ENCODE results near the gene CAPZB. TPM values are rescaled to one million over a fixed set of nuclear protein-coding genes. Genes with fewer than 3 reads are reported as not detected.
"Not testable (repeated sequence)": the region's sequence is repeated elsewhere in the genome, so short reads cannot be mapped to it uniquely, and the experiment has no call there.

The CAPZB gene
- total RNA-seq, 1 experiment from 2014 or later: 335 TPM

DNA sequence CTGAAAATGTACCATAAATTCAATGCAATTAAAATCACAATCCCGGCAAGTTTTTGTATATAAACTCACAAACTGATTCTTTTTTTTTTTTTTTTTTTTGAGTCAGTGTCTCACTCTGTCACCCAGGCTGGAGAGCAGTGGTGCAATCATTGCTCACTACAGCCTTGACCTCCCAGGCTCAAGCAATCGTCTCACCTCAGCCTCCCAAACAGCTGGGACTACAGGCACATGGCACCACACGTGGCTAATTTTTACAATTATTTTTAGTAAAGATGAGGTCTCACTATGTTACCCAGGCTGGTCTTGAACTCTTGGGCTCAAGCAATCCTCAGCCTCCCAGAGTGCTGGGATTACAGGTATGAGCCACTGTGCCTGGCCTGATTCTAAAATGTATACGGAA, 12.1 kb upstream of the CAPZB start:
- not testable (repeated sequence) for DNase-seq (ENCODE audit: low read depth)

DNA sequence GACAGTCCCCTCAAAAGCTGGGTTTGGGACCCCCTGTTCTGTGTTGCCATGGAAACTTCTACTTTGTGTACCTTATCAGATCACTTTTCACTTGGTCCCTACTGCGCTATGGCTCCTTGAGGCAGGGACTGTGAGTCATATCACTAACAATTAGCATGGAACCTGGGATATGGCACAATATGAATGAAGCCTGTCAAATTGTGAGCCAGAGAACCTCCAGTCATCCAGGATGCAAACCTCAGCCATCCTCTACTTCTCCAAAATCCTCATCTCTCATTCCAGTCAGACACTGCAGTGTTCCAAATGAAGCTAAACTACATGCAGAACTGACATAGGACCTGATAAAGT, 11.2 kb upstream of the CAPZB start:
- DNase-seq (ENCODE audit: low read depth): no peak

DNA sequence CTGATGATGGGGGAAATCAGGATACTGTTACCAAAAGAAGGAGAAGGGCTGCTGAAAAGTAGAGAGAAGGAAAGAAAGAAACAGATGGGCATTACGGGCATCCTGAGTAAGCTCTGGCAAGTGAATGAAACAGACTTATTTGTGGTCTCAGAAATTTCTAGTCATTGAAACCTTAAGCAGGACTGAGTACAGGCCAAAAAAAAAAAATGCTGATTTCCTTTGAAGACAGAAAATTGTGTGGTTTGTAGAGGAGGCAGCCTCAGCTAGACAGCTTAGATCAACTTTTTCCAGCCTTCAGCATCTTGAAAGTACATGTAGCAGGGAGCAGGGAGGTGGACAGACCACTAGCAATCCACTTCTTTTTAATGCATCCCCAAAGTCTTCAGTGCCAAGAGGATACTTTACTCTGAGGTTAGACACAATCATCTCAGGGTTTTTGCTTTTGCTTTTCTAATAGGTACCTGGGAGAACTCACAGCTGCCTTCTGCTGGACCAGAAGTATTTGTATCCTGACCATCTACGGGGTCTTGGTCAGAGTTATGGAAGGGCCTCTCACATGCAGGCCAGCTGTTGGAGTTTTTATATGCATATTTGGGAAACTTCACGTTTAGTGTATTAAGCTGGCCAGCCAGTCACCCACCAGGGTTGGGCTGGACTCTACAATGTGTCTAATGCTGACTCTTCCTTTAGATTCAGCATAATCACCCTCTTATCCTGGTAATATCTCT, 10.6 kb upstream of the CAPZB start:
- peak; percentile 71 for DNase-seq (ENCODE audit: low read depth)

GRCh38 chr1:19495000-19495656, 9.8 kb upstream of the CAPZB start:
- no peak for DNase-seq (ENCODE audit: low read depth)

DNA sequence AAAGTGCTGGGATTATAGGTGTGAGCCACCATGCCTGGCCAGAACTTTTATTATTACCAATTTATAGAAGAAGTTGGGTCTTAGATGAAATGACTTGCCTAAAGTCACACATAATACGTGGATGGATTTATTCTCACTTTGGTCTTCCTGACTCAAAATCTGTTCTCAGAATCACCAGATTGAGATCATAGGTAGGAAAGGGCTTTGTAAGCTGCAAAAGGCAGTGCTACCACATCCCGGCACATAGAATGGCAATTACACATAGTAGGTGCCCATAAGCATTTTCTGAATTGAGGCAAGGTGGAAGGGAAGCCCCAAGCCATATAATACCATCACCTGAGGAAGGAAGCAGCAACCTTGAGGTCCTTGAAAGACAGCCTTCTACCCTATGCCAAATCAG, 8.2 kb upstream of the CAPZB start:
- no peak for DNase-seq (ENCODE audit: low read depth)

DNA sequence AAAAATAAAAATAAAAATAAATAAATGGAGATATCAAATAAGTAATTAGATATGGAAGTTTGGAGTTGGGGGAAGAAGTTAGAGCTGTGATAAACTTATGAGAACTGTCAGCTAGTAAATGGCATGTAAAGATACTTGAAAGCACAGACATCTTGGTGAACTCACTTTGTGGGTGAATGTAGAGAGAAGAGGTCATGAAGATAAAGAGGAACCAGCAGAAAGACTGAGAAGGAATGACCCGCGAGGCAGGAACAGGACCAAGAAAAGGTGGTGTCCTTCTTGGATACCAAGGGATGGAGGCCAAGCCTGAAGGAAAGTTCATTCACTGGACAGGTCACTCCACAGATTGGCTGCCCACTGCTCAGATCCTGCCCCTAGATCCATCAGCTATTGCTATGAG, 4.7 kb upstream of the CAPZB start:
- DNase-seq (ENCODE audit: low read depth): no peak

GRCh38 chr1:19488136-19488535, 2.8 kb upstream of the CAPZB start:
- no peak for DNase-seq (ENCODE audit: low read depth)

- DNase-seq (ENCODE audit: low read depth): peak; percentile 60
Measured at GRCh38 chr1:19484798-19485361, 459 bp downstream of the CAPZB start.

DNA sequence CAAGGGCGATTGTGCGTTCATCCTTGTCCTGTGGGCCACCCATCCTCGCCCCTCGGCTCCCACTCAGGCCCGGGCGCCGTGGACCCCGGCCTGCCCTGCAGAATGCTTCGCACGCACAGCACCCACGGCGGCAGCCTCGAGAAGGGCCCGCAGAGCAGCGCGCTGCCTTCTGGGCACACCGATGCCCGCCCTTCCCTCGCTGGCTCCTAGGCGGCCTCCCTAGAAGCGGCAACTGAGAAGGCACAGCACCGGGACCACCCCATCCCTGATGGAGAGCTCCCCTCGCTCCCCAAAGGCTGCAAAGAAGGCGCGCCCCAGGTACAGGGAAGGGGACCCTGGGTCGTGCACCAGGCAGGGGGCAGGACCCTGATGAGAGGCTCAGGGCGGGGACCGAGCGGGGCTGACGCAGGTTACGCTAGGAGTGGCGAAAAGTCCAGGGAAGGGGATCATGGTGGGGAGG, 971 bp downstream of the CAPZB start:
- DNase-seq (ENCODE audit: low read depth): no peak

- DNase-seq (ENCODE audit: low read depth): no peak
Measured at GRCh38 chr1:19483691-19484090, 1.6 kb downstream of the CAPZB start.

DNA sequence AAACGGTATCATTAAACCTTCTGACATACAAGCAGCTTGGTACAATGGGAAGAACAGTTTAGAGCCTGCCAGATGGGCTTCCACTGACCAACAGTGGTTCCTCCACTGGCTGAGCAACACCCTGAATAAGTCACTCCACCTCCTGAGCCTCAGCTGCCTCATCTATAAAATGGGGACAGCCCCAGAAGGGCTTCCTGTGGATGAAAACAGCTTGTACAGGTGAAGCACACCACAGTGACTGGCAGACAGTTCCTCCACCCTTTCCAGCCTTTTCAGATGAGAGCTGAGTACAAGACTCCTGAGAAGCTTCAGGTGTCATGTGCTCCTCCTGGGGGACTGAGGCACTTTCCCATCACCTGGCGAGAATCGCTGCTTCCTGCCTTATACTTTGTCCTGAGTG, 2.1 kb downstream of the CAPZB start:
- no peak for DNase-seq (ENCODE audit: low read depth)

- DNase-seq (ENCODE audit: low read depth): peak; percentile 40
Measured at GRCh38 chr1:19481826-19482398, 3.4 kb downstream of the CAPZB start.

DNA sequence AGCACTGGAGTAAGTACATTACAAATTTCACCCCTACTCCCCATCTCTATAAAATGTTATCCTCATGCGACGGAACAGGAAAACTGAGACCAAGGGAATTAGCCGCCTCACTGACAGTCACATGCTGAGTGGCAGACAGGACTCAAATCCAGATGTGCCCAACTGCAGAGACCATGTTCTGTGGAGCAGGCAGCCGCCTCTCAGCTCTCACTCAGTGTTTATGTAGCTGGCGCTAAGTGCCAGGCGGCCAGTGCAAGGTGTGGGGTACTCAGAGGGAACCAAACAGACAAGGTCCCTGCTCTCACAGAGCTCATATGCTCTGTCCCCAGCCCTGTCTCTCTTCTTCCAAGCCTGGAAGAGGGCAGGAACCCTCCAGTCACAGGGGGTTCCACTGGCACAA, 5.1 kb downstream of the CAPZB start:
- DNase-seq (ENCODE audit: low read depth): no peak

DNA sequence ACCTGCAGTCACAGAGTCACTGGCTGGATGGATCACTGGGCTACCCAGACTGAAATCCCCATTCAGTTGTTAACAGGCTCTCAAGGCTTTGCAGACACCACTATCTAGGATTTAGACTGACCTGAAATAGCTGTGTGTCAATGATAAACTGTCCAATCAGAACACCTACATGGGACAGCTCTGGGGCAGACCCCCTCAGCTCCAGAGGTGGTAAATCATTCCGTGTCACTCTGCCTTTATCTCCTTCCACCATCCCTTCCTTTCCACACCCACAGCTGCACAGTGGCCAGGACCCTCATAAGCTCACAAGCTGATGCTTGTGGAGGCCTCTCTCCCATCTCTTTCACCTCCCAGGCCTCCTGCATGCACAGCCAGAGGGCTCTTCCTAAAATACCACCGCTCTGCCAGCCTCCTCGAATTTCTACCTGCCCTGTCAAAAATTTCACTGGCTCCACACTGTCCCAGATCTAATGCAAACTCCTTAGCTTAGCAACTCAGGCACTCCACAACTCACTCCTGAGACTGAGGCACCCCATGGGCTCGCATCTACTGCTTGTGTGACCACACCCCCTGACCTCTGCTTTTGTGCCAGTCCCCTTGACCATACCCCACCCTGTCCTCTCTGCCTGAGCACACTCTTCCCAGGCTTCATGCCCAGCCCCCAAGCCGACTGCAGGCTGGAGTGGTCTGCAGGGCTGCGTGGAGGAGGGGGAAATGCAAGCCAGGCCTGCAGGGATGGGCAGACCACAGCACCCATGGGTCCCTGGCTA, 5.8 kb downstream of the CAPZB start:
- no peak for DNase-seq (ENCODE audit: low read depth)

DNA sequence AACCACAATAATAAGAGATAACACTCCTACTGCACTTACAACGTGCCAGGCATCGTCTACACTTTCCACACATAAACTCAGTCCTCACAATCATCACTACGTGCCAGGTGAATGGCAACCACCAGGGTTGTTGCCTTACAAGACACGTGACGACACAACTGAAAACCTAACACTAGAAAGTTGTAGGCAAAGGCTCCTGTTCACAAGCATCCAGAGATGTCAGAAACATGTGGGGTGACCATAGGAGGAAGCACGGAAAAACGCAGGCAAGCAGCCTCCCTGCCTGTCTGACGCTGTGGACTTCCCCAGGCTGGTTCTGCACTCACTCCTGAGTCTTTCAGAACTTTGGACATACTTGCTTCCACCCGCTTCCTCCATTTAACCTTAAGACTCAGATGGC, 7.0 kb downstream of the CAPZB start:
- no peak for DNase-seq (ENCODE audit: low read depth)

DNA sequence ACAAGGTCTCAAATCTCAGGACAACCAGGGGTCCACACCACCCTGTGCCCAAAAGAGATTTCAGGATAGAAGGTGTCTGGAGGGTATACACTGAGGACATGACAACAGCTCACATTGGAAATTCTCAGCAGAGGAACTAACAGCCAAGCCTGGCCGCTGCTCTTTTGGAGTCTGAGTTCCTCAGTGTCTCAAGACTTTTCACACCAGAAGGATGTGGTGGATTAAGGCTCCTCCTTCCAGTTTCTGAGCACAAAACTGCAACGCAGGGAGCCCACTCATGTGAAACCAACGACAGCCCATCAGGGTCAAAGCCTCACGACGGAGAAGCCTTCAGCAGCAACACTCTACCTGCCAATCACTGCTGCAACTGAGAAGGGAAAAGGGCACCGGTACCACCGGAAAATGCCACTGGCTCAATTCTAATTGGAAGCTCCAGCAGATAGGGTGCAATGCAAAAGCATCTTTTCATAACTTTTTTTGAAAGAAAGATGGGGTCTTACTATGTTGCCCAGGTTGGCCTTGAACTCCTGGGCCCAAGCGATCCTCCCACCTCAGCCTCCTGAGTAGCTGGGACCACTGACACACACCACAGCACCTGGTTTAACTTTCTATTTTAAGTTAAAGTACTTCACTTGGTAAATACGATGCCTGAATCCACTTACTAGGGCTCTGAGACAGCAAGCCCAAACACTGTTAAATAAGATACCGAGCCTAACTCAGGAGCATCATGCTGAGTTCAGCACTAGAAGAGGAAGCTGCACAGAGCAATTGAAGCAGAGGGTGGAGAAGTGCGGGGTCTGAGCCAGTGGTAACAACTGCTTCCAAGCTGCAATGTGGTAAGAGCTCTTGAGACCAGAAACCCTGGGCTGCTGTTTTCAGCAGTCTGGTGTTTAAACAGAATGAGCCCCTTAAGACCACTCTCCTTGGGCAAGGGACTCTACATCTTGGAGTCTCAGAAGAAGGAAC, 7.8 kb downstream of the CAPZB start:
- no peak for DNase-seq (ENCODE audit: low read depth)

GRCh38 chr1:19476450-19477190, 8.7 kb downstream of the CAPZB start:
- no peak for DNase-seq (ENCODE audit: low read depth)

GRCh38 chr1:19475296-19475695, 10.0 kb downstream of the CAPZB start:
- DNase-seq (ENCODE audit: low read depth): no peak

DNA sequence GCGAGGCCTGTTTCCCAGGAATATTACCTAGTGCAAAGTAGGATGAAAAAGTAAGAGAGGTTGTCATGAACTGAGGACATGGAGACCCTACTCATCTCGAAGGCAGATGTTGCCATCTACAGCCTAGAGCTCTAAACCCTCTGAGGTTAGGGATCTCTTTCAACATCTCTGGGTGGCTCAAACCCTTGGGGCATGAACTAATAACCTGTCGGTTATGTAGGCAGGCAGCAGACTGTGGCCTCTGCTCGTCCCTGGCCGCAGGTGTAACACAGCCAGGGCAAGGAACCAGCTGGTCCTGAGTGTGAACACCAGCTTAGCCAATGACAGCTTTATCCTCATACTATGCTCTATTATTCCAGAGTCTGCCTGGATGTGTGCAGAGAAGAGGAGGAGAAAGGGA, 13.2 kb downstream of the CAPZB start:
- DNase-seq (ENCODE audit: low read depth): no peak

- no peak for DNase-seq (ENCODE audit: low read depth)
Measured at GRCh38 chr1:19469004-19469403, 16.3 kb downstream of the CAPZB start.
